ENCODE data around the gene MCTP1. TPM values are rescaled to one million over a fixed set of nuclear protein-coding genes. Genes with fewer than 3 reads are reported as not detected.

Gene MCTP1
- total RNA-seq, 1 experiment from 2014 or later: 0.44 TPM

GRCh38 chr5:95059636-95060035 lies 225.3 kb downstream of the MCTP1 start:
- Histone ChIP-seq H3K9ac (ENCODE audit: low read length) (no peak overlapping the region), H3K4me3 (replicated peaks in 1 of 2; ENCODE audit: low read depth in 1 of 2, low read length in 2 of 2) (no peak overlapping the region), H4K20me1 (ENCODE audit: insufficient read depth) (no peaks in the 10 kb centered on the region), H3K4me1 (ENCODE audit: control insufficient read depth in 1 of 2, insufficient read depth in 2 of 2, low read length in 2 of 2) (no peaks in the 10 kb centered on the region), H3K27me3 (ENCODE audit: insufficient read depth, low read length) (no peaks in the 10 kb centered on the region), H3K9me3 (ENCODE audit: control insufficient read depth in 1 of 2, insufficient read depth in 1 of 2, low read depth in 1 of 2, low read length in 2 of 2) (no peaks in the 10 kb centered on the region), H3K36me3 (ENCODE audit: control insufficient read depth in 1 of 2, insufficient read depth in 2 of 2, low read length in 2 of 2) (no peaks in the 10 kb centered on the region), H3K79me2 (ENCODE audit: insufficient read depth, low read length) (no peaks in the 10 kb centered on the region), H2AFZ (ENCODE audit: low read depth, low read length, poor library complexity, severe bottlenecking) (no peak overlapping the region), H3K4me2 (ENCODE audit: low read length) (no peak overlapping the region), H3K27ac (ENCODE audit: low read depth, low read length) (no peak overlapping the region), H3K9me2 (ENCODE audit: insufficient read depth) (no peaks in the 10 kb centered on the region)
- ATAC-seq: no peak
- intact Hi-C loops (cut with micrococcal nuclease): no loop called here
- BruUV-seq (replicated peaks): no TSS peak
- ChIA-PET CTCF (no interaction called here), POLR2A (no interaction called here), RAD21 (ENCODE audit: low non-redundant PET in 1 of 2, low total read pairs in 2 of 2, uncharacterized antibody in 2 of 2, unreplicated experiment in 2 of 2) (no interaction called here)
- no peak for DNase-seq (ENCODE audit: low read depth, low spot score)
- TF ChIP-seq RAD21 (IDR thresholded peaks at IDR 0.05; ENCODE audit: low read depth): no peak
- no peak for TF ChIP-seq EZH2phosphoT487 (IDR thresholded peaks at IDR 0.05; ENCODE audit: borderline replicate concordance)
- no peak for TF ChIP-seq REST (IDR thresholded peaks at IDR 0.05; ENCODE audit: low read depth)
- no peak for TF ChIP-seq TCF7L2 (IDR thresholded peaks at IDR 0.05; ENCODE audit: borderline replicate concordance, extremely low read depth, insufficient read depth, insufficient read length)
- no peak for TF ChIP-seq EZH2 (IDR thresholded peaks at IDR 0.05)
- no peak for TF ChIP-seq SIN3A (IDR thresholded peaks at IDR 0.05; ENCODE audit: low read depth)
- TF ChIP-seq MAX (IDR thresholded peaks at IDR 0.05): no peak
- TF ChIP-seq CTCF (IDR thresholded peaks at IDR 0.05 in 2 of 3, conservative IDR thresholded peaks at IDR 0.05 in 1 of 3; ENCODE audit: borderline replicate concordance in 1 of 3, insufficient read depth in 1 of 3, low read depth in 2 of 3, low read length in 2 of 3): no peak
- no peak for TF ChIP-seq ATF3 (IDR thresholded peaks at IDR 0.05)
- no peak for TF ChIP-seq POLR2AphosphoS5 (IDR thresholded peaks at IDR 0.05; ENCODE audit: low read depth, low read length)
- no peak for TF ChIP-seq YY1 (IDR thresholded peaks at IDR 0.05; ENCODE audit: extremely low read depth, insufficient replicate concordance, low read depth, low read length)
- no peak for TF ChIP-seq JUND (IDR thresholded peaks at IDR 0.05)
- no peak for TF ChIP-seq POLR2A (IDR thresholded peaks at IDR 0.05; ENCODE audit: borderline replicate concordance, extremely low read depth, insufficient read depth, insufficient read length)

Data from HCT116 (cell line).